K562 (cell line): ENCODE measurements around the gene RTP5. TPM values are rescaled to one million over a fixed set of nuclear protein-coding genes. Genes with fewer than 3 reads are reported as not detected.

Source experiments
- ELF1 ChIP-seq: fragments of 200-800 bp; sonication (Bioruptor generic); IDR thresholded peaks from 2 replicates; pipeline ENCODE4 v1.6.1; 2016; ENCODE audit warnings: missing genetic modification characterization, missing compliant biosample characterization
- FOXJ2 ChIP-seq: fragments of 200-800 bp; sonication (Bioruptor generic); IDR thresholded peaks from 2 replicates; pipeline ENCODE4 v1.6.1; 2016; ENCODE audit warnings: missing genetic modification characterization, missing compliant biosample characterization
- HSF4 ChIP-seq: fragments of 250-450 bp; sonication (Bioruptor Pico); IDR thresholded peaks from 2 replicates; pipeline ENCODE4 v2.1.2; 2022; ENCODE audit warnings: mild to moderate bottlenecking, moderate library complexity, borderline replicate concordance
- RERE ChIP-seq: sonication (generic); formaldehyde crosslinking; IDR thresholded peaks from 2 replicates; pipeline ENCODE4 v1.8.0; 2023; ENCODE audit warnings: missing genetic modification reagents, mild to moderate bottlenecking, borderline replicate concordance
- ZNF589 ChIP-seq: fragments of 200-800 bp; sonication (Bioruptor generic); IDR thresholded peaks from 2 replicates; pipeline ENCODE4 v1.6.1; 2016; ENCODE audit warnings: low read depth, missing genetic modification characterization, missing compliant biosample characterization
- polyA plus RNA-seq, 8 experiments: library from polyadenylated mRNA; depleted of rRNA in 4 of 8; stranded (reverse) in 5 of 8; unstranded in 3 of 8; fragments of >200 nt; fragmentation: Nextera tagmentation in 2 of 8; fragmentation: Illumina TruSeq in 1 of 8; extraction: Ambion mirVana in 2 of 8; extraction: Trizol in 1 of 8; gene quantifications; 2 replicates each; pipeline versions ENCODE4 v1.2.1 to v1.2.3, GENCODE V29; 2011 to 2014; ENCODE audit warnings: inconsistent platforms in 1 of 8, missing spikeins in 1 of 8
- total RNA-seq, 7 experiments: library from RNA; depleted of rRNA in 6 of 7; stranded (reverse); fragments of >200 nt in 6 of 7; fragmentation: Illumina TruSeq in 2 of 7; extraction: Trizol in 2 of 7; gene quantifications; 2 replicates each; pipeline versions ENCODE4 v1.2.1 to v1.2.3, GENCODE V29; 2011 to 2021; ENCODE audit warnings: low replicate concordance in 1 of 7
- TF ChIP-seq, protein P1 (sequence below): fragments of 450-650 bp; IDR thresholded peaks from 2 replicates; pipeline ENCODE4 v1.6.1; 2016; ENCODE audit warnings: low read depth
- TF ChIP-seq, protein P2 (sequence below): IDR thresholded peaks from 2 replicates; pipeline ENCODE4 v1.6.1; 2011; ENCODE audit warnings: borderline replicate concordance, low read depth, mild to moderate bottlenecking, moderate library complexity, low read length; ENCODE audit not compliant: insufficient read depth, poor library complexity, severe bottlenecking
- TF ChIP-seq, protein P3 (sequence below): fragments of 450-650 bp; IDR thresholded peaks from one replicate; pipeline ENCODE4 v1.6.1; 2018; ENCODE audit warnings: mild to moderate bottlenecking, moderate library complexity; ENCODE audit not compliant: partially characterized antibody

The RTP5 gene
- total and polyA plus RNA-seq, 9 of the 15 experiments (the other 6 are each of a cell fraction or from before 2014, with no cell fraction given), result not detected

DNA sequence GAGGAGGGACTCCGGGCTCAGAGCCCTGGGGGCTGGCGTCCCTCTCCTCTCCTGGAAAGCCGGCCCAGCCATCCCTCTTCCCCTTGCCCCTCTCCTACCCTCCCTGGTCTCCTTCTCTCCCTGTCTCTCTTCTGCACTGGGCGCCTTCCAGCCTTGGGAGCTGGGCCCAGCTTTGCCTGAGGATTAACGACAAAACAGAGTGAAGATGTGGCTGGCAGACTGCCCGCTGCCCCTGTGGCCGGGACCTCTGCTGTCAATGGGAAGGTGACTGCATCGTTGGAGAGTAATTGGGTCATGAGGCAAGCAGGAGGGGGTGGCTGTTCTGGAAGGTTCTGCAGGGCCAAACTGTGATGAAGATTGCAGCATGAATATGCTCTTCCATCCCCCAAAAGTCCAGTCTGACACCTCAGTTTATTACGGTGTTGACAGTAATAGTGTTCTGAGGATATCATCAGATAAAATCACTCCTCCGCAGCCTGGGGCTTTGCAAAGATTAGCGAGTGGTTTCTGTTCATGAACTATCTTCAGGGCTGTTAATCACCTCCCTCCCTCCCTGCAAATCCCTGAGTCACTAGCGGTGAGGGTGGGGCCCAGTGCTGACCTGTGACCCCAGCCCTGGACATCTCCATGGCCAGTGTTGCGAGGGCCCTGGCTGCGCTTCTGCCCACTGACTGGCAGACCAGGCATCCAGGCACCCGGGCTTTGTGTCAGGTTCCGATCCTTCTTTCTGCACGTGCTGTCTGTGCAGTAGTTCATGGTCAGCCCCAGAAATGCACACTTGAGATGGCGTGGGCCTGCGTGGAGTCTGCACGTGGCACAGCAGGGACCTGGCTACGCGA lies 23.0 kb downstream of the RTP5 start (continued):
- TF ChIP-seq, protein P1, sequence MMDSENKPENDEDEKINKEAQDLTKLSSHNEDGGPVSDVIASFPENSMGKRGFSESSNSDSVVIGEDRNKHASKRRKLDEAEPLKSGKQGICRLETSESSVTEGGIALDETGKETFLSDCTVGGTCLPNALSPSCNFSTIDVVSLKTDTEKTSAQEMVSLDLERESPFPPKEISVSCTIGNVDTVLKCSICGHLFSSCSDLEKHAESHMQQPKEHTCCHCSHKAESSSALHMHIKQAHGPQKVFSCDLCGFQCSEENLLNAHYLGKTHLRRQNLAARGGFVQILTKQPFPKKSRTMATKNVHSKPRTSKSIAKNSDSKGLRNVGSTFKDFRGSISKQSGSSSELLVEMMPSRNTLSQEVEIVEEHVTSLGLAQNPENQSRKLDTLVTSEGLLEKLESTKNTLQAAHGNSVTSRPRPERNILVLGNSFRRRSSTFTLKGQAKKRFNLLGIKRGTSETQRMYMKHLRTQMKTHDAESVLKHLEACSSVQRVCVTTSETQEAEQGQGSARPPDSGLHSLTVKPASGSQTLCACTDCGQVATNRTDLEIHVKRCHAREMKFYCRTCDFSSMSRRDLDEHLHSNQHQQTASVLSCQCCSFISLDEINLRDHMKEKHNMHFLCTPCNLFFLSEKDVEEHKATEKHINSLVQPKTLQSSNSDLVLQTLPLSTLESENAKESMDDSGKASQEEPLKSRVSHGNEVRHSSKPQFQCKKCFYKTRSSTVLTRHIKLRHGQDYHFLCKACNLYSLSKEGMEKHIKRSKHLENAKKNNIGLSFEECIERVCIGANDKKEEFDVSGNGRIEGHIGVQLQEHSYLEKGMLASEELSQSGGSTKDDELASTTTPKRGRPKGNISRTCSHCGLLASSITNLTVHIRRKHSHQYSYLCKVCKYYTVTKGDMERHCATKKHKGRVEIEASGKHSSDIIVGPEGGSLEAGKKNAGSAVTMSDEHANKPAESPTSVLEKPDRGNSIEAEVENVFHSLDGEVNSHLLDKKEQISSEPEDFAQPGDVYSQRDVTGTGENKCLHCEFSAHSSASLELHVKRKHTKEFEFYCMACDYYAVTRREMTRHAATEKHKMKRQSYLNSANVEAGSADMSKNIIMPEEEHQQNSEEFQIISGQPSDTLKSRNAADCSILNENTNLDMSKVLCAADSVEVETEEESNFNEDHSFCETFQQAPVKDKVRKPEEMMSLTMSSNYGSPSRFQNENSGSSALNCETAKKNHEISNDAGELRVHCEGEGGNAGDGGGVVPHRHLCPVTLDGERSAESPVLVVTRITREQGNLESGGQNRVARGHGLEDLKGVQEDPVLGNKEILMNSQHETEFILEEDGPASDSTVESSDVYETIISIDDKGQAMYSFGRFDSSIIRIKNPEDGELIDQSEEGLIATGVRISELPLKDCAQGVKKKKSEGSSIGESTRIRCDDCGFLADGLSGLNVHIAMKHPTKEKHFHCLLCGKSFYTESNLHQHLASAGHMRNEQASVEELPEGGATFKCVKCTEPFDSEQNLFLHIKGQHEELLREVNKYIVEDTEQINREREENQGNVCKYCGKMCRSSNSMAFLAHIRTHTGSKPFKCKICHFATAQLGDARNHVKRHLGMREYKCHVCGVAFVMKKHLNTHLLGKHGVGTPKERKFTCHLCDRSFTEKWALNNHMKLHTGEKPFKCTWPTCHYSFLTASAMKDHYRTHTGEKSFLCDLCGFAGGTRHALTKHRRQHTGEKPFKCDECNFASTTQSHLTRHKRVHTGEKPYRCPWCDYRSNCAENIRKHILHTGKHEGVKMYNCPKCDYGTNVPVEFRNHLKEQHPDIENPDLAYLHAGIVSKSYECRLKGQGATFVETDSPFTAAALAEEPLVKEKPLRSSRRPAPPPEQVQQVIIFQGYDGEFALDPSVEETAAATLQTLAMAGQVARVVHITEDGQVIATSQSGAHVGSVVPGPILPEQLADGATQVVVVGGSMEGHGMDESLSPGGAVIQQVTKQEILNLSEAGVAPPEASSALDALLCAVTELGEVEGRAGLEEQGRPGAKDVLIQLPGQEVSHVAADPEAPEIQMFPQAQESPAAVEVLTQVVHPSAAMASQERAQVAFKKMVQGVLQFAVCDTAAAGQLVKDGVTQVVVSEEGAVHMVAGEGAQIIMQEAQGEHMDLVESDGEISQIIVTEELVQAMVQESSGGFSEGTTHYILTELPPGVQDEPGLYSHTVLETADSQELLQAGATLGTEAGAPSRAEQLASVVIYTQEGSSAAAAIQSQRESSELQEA, result no peak
- TF ChIP-seq RERE (CRISPR knock-in tag) (no peak), ZNF589 (CRISPR knock-in tag) (no peak), FOXJ2 (tag) (peak; percentile 56; the same call in 1 of the 2 replicates), HSF4 (no peak), ELF1 (tag) (no peak)
- TF ChIP-seq, protein P2, sequence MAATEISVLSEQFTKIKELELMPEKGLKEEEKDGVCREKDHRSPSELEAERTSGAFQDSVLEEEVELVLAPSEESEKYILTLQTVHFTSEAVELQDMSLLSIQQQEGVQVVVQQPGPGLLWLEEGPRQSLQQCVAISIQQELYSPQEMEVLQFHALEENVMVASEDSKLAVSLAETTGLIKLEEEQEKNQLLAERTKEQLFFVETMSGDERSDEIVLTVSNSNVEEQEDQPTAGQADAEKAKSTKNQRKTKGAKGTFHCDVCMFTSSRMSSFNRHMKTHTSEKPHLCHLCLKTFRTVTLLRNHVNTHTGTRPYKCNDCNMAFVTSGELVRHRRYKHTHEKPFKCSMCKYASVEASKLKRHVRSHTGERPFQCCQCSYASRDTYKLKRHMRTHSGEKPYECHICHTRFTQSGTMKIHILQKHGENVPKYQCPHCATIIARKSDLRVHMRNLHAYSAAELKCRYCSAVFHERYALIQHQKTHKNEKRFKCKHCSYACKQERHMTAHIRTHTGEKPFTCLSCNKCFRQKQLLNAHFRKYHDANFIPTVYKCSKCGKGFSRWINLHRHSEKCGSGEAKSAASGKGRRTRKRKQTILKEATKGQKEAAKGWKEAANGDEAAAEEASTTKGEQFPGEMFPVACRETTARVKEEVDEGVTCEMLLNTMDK, result no peak
- TF ChIP-seq, protein P3, sequence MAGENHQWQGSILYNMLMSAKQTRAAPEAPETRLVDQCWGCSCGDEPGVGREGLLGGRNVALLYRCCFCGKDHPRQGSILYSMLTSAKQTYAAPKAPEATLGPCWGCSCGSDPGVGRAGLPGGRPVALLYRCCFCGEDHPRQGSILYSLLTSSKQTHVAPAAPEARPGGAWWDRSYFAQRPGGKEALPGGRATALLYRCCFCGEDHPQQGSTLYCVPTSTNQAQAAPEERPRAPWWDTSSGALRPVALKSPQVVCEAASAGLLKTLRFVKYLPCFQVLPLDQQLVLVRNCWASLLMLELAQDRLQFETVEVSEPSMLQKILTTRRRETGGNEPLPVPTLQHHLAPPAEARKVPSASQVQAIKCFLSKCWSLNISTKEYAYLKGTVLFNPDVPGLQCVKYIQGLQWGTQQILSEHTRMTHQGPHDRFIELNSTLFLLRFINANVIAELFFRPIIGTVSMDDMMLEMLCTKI, result no peak
